ENCODE results near the gene MPV17L.

The MPV17L gene

GRCh38 chr16:15461376-15461775 lies 65.8 kb downstream of the MPV17L start:
- no peak overlapping the region for H2BK12ac ChIP-seq (ENCODE audit: low read length)
- H3K9me3 ChIP-seq (replicated peaks in 1 of 2; ENCODE audit: control insufficient read depth in 2 of 2, insufficient read depth in 1 of 2, low read depth in 1 of 2, low read length in 2 of 2), result no peaks in the 10 kb centered on the region
- peaks cover 2% of the 10 kb centered on the region for H3K79me1 ChIP-seq (ENCODE audit: low read depth, low read length)
- peaks cover 0 to 3% of the 10 kb centered on the region in 2 donors for H3K36me3 ChIP-seq (replicated peaks in 1 of 2; ENCODE audit: control insufficient read depth in 2 of 2, insufficient read depth in 2 of 2, low read length in 2 of 2)
- H3K18ac ChIP-seq (ENCODE audit: low read length), result no peak overlapping the region
- H3K4me3 ChIP-seq (ENCODE audit: low read length in 2 of 2), result no peak overlapping the region
- 100% methylated on average over 2 of the region's 6 CpGs; no CpG with 5 or more reads in 1 of the 2 donors for WGBS, 2 donors (ENCODE audit: extremely low coverage in 2 of 2, insufficient read length in 2 of 2, insufficient replicate concordance in 1 of 2)
- H3K23ac ChIP-seq (ENCODE audit: low read depth, low read length, poor library complexity), result no peak overlapping the region
- no peak overlapping the region for H3K4me2 ChIP-seq (ENCODE audit: insufficient read depth, low read length, poor library complexity, severe bottlenecking)
- no peak for DNase-seq (ENCODE audit: low spot score)
- H4K91ac ChIP-seq (ENCODE audit: low read depth, low read length, poor library complexity), result no peak overlapping the region
- H3K27ac ChIP-seq (replicated peaks; ENCODE audit: low read length), result no peak overlapping the region
- H2BK5ac ChIP-seq (ENCODE audit: low read length), result no peak overlapping the region
- H2AFZ ChIP-seq (ENCODE audit: low read length), result no peak overlapping the region
- no peak overlapping the region for H3K9ac ChIP-seq (ENCODE audit: low read depth, low read length, poor library complexity)
- no peak overlapping the region for H3K14ac ChIP-seq (ENCODE audit: low read length)
- H3K4ac ChIP-seq (ENCODE audit: low read length), result no peak overlapping the region
- no peaks in the 10 kb centered on the region for H3K4me1 ChIP-seq (ENCODE audit: control insufficient read depth in 2 of 2, insufficient read depth in 1 of 2, low read depth in 1 of 2, low read length in 2 of 2)
- no peak overlapping the region for H4K8ac ChIP-seq (ENCODE audit: low read depth, low read length)
- H2BK120ac ChIP-seq (ENCODE audit: low read depth, low read length), result no peak overlapping the region
- H2AK5ac ChIP-seq (ENCODE audit: low read depth, low read length), result no peak overlapping the region
- H3K27me3 ChIP-seq (ENCODE audit: control insufficient read depth in 3 of 3, insufficient read depth in 3 of 3, low read depth in 1 of 3, low read length in 3 of 3), result no peaks in the 10 kb centered on the region
- no peak overlapping the region for H2BK15ac ChIP-seq (ENCODE audit: low read length)
